GM19240 (cell line): ENCODE measurements around the gene SMAD6.

Source experiments
- DNase-seq: peaks from one replicate; pipeline ENCODE4 v3.0.0; 2011; ENCODE audit warnings: low spot score; ENCODE audit not compliant: insufficient read length

Gene SMAD6

DNA sequence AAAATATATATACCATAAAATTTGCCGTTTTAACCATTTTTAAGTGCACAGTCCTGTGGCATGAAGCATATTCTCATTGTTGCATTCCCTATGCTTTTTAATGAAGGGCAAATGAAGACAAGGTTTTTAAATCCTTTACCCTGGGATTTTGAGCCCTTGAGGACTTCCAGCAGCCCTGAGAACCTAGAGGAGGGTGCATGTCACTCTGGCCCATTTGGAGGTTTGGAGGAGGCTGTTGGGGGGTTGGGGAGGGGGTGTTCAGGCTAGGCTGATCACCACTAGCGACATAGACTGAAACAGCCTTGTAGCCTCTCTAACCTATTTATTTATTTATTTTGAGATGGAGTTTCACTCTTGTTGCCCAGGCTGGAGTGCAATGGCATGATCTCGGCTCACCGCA is 86.0 kb downstream of the SMAD6 start:
- DNase-seq = no peak

DNA sequence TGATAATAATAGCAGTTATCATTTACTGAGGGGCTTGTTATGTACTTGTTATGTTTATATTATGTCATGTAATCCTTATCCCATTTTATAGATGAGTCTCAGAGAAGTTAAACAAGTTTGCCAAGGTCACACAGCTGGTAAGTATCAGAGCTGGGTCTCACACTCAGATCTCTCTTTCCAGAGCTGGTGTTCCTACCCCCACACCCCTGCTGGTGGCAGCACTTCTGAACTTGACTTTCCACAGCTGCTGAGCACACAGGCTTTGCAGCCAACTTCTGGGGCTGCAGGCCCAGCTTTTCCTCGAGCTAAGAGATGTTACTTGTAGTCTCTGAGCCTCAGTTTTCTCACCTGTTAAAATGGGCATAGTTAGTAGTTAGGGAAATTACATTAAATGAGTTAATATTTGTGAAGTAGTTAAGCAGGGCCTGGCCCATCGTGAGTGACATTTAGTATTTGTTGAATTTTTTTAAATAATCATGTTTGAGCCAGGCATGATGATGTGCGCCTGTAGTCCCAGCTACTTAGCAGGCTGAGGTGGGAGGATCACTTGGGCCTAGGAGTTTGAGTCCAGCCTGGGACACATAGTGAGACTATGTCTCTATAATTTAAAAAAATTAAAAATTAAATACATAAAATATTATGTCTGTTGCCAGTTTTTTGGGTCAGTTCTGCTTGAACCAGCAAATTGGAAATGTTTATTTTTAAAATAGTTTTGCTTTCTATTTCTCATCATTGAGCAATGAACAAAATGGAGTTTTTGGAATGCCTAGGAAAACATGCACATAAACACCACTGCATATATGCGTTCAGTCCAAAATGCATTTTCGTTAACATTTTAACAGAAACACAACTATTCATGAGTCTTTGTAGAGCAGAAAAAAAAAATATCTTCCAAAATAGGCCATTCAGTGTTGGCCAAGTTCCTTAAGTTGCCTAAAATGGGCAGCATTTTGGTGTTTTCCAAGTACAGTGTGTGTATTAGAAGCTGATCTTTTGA is 87.3 kb downstream of the SMAD6 start:
- no peak for DNase-seq

DNA sequence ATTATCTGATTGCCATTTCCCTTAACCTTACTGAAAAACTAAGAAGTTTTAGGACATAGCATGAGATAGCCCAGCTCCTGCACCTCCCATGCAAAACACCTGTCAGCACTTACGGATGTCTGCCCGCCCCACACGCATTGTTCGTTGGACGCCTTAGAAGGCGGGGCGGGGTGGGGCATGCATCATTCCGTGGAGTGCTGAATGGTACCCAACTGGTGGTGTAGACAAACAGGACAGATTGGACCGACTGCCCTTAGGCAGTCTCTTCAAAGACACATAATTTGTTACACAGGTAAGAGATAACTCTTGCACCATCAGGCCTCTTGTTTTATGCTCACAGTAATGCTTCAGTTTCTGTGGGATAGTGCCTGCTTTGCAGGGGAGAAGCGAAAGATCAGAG is 93.8 kb downstream of the SMAD6 start:
- DNase-seq = no peak

DNA sequence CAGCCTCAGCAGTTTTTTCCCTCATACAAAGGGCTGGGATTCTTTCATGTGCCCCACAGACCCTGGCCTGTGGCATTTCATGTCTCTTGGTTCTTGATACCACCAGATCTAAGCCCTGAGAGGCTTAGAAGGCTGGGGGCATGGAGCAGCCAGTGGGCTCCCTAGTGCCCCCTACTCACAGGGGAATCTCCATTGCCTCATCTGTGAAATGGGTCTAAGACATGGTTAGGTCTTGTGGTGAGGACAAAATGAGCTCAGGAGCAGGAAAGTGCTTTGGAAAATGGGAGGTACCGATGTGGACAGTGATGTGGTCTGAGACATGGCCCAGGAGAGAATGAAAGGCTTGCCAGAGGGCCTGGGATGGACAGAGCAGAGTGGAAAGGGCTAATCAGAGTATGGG is 94.3 kb downstream of the SMAD6 start:
- DNase-seq = no peak

DNA sequence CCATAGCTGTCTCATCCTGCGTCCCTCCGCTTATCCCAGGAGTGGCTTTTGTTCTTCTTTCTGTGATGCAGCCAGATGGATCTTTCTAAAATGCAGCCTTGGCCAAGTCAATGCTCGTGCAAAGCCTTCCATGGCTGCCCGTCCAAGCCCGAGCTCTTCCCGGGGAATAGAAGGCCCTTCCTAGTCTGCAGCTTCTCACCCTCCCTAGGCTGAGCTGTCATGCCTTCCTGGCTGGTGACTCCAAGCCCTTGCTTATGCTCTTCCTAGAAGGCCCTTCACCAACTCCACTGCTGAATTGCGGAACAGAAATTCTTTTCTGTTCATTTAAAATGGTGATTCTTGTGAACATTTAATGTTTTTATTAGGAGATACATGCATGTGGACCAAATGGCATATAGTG is 95.9 kb downstream of the SMAD6 start:
- DNase-seq = no peak

DNA sequence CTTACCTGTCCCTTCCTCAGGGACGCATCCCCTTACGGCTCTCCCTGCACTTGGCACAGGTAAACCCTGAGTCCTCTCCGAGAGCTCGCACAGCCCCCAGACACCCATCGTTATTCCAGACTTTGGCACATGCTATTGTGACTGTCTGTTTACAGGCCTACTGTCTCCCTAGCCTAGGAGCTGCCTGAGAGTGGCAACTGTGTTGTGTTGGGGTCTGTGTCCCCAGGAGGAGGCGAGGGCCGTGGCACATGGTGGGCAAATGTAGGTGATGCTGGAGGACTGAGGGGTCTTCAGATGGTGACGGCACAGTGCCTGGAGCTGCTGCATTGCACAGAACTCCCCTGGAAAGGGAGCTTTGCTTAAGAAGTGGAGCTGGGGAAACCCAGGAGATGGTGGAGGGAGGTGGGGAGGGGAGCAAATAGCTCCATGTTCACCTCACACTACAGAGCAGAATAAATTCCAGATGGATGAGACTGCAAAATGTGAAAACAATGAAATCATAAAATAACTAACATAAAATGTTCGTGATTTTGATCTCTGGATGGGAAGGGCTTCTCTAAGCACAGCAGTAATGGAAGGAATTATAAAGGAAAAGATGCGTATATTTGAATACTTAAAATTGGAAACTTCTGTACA is 96.5 kb downstream of the SMAD6 start:
- DNase-seq = no peak

DNA sequence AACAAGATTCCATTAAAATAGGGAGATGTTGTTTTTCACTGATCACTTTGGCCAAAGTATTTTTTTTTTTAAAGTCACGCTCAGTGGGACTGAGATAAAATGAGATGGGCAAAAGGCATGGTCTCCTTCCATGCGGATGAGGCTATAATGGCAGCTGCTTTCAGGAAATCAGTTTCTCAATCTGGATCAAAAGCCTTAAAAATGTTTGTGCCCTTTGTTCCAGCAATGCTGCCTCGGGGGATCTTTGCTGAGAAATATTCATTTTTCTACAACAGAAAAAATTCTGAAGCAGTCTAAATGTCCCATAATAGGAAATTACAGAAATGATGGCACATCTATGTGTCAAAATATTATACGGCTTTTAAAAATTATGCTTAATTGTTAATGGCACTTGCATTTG is 97.2 kb downstream of the SMAD6 start:
- no peak for DNase-seq

DNA sequence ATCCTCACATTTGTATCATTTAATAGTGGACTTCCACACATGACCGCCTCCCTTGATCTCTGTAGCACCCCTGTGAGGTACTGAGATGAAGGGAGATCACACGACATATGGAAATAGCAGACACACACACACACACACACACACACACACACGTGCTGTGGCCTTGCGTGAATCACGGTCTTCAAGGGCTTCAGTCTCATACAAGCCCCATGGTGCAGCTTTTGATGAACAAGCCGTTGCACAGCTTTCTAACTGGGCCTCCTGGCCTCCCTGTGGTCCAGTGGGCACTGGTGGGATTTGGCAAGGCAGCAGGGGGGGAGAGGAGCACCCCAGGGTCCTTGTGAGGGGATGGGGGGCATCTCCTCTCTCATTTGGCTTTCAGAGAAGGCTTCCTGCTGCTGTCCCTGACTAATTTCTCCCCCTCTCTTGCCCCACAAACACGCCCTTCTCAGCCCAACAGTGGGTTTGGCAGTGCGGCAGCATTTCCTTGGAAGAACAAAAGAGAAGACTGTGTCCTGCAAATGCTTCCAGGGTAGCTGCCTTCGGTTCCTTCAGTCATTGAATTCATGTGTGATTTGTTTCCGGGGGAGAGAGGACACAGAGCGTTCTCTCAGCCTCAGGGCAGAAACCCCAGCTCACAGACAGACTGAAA is 98.7 kb downstream of the SMAD6 start:
- DNase-seq = no peak

DNA sequence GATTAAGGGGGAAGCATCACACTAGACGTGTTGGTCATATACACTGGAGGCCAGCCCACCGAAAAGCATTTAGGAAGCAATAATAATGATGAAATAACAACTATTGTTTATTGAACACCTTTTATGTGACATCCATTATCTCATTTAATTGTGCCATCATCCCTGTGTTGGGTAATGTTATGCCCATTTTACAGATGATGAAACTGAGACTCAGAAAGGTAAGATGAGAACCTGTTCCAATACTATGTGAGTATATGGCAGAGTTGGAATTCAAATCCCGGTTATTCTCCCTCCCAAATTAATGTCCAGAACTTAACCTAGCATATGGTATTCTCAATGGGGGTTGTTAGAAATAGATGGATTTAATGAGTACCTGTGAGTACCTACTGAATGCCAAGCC is 99.2 kb downstream of the SMAD6 start:
- no peak for DNase-seq

DNA sequence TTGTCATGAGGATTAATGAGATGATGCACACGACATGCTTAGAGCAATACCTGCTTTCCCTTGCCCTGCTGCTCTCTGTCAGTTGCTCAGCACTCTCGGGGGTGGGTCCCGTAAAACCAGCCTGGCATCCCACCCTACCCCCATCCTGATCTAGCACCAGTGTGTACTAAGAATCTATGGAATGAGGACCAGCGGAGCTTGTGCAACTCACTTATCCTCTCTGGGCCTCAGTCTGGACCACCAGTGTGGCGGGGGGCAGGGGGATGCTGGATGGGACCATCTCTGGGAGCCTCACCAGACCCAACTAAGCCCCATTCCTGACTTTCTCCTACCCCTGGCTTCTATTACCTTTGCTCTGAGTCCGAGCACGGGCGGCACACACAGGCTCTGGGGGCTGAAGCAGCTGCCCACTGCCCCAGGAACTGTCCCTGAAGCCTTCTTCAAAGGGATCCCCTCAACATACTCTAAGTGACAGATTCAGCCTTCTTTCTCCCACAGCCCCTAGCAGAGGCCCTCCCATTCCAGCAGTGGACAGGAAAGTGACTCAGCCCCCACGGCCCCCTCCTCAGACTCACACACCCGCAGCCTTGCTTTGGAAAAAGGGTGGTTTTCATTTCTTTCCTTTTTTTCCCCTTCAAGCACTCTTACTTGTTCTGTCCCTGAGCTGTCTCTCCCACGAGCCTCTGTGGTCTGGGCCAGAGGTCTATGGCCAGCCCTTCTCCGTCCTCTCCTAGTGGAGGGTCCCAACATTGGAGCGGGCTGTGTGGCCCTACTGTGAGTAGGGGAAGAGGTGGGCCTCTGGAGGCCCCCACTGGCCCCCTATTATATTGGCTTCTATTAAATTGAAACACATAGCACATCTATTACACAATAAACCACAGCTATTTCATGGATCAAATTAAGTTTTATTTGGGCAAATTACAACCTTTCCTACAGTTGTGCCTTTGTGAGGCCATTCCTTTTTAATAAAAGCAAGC is 100.3 kb downstream of the SMAD6 start:
- DNase-seq = no peak

DNA sequence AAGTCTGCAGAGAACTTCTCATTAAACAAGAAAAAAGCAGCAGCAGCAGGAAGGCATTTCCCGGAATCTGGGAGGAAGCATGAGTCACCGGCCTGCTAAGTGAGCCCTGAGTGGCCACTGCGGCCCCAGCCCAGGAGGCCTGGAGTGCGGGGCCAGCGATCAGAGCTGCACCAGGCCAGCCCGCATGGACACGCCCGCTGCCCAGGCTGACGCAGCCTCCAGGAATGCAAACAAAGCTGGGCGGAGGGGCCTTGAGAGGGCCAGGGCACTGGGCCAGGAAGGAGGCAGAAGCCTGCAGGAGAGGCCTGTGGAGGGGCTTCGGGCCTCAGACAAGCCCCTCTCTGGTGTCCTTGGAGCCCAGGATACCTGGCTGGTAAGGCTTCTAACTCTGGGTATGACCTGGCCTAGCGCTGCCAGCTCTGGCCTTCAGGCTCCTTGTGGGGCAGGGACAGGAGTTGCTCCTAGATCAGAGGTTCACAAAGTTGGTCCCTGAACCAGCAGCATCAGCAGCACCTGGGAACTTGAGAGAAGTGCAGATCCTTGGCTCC is 101.2 kb downstream of the SMAD6 start:
- DNase-seq = no peak

DNA sequence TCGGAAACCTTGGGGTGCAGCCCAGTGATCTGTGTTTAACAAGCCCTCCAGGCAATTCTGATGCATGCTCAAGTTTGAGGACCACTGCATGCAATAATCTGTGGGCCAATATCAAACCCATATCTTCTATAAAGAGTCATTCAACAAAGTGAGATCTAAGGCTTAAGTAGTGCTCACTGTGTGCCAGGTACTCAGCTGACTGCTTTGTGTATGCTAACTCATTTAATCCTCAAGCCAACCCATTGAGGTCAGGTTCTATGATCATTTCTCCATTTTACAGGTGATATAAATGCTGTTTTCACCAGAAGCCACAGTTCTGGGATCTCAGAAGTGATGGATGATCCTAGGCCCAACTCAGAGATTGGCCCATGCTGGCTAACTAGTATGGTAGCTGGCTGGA is 101.7 kb downstream of the SMAD6 start:
- DNase-seq = no peak

DNA sequence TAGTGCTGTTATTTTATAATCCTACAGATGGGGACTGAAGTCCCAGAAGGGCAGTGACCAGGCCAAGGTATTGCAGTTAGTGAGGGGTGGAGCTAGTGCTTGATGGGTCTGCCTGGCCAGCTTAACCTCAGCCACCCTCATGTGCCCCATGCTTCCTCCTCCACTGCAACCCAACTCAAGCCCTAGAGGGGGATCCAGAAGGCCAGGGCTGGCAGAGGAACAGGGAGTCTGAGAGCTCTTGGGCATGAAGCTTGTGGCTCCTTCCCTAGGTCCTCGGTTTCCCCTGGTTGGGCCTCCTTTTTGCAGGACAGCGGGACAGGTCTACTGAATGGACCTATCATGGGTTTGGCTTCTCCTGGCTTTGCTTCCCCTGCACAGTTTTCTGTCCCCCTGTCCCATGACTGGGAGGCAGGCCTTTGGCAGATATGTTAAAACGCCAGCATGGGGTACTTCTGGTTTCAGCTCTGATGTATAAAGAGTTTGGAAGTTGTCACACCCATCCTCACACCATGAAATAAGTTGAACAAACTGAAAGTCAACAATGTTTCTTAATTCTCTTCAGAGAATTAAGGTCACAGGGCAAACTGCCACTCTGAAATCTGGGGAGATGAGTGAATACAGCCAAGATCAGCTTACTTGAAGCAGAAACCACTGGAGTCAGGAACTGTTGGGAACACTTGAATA is 103.3 kb downstream of the SMAD6 start:
- DNase-seq = no peak

DNA sequence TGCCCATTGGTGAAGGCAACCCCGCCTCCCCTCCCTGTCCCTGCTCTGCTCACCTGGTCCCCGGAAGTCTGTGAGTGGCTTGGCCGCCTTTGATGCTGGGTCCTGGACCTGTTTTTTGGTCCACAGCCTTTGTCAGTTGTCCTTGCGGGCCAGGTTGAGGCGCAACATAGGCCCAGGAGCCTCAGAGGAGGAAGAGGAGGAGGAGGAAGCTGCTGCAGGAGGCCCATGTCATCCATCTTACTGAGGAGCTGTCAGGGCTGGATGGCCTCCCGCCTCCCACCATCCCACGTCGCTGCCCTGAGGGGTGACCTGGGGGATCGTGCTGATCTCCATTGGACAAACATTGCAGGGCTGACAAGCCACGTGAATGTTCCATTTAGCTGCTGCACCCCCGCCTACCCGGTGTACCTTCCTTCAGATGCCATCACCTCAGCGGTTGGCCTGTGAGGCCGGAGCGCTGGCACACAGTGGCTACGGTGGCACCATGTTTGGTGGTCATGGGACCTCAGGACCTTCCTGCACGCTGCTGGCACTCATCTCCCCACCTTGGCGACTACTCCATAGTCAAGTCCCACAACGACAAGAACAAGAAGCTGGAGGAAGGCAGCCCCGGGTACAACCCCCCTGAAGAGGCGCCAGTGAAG is 106.3 kb downstream of the SMAD6 start:
- DNase-seq = no peak

DNA sequence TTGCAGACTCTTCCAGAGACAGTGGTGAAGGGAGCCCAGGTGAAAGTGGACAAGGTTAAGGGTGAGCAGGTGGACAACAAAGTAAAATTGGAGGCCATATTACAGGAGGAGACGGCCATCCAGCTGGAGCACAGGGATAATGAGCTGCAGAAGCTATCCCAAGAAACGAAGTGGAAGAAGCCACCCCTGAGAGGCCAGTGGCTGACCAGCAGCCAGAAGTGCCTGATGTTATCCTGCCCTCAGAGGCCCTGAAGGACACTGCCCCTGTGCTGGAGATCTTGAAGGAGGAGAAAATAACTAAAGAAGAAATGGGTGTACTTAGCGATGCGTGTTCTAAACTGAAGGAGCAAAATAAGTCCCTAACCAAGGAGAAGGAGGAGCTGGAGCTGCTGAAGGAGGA is 107.6 kb downstream of the SMAD6 start:
- DNase-seq = no peak

DNA sequence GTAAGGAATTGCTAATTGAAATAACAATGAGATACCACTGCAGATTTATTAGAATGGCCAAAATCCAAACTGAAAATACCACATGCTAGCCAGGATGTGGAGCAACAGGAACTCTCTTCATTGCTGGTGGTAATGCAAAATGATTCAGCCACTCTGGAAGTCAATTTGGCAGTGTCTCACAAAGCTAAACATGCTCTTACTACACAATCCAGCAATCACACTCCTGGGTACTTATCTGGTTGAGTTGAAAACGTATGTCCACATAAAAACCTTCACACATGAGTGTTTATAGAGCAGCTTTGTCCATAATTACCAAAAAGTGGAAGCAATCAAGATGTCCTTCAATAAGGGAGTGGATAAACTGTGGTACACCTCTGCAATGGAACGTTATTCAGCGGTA is 113.3 kb downstream of the SMAD6 start:
- no peak for DNase-seq

DNA sequence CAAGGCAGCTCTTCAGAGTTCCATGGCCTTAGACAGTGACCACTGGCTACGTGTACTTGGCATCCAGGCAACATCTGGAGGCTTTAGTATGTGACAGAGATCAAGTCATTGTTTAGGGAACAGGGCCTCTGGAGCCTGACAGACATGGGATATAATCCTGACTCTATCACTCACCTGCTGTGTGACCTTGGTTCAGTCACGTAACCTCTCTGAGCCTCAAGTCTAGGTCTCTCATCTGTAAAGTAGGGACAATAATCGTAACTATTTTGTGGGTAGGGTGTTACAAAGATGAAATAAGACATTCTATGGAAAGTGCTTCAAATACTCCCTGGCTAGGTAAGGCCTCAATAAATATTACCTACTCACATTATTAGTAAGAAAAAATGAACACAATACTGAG is 114.2 kb downstream of the SMAD6 start:
- no peak for DNase-seq

DNA sequence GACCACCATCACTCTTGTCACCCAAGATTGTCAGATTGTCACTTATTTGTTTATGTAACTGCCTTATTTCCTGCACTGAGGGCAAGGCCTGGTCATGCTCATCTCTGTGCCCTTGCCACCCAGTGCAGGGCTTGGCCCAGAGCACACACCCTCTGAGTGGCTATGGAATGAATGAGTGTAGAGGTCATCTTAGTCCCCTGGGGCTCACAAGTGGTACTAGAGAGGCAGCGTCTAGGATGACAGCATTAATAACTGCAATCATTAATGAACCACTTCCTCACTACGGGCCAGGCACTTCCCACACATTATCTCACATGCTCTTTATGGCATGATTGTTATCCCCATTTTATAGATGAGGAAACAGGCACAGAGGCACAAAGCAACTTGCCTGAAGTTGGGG is 117.0 kb downstream of the SMAD6 start:
- no peak for DNase-seq

DNA sequence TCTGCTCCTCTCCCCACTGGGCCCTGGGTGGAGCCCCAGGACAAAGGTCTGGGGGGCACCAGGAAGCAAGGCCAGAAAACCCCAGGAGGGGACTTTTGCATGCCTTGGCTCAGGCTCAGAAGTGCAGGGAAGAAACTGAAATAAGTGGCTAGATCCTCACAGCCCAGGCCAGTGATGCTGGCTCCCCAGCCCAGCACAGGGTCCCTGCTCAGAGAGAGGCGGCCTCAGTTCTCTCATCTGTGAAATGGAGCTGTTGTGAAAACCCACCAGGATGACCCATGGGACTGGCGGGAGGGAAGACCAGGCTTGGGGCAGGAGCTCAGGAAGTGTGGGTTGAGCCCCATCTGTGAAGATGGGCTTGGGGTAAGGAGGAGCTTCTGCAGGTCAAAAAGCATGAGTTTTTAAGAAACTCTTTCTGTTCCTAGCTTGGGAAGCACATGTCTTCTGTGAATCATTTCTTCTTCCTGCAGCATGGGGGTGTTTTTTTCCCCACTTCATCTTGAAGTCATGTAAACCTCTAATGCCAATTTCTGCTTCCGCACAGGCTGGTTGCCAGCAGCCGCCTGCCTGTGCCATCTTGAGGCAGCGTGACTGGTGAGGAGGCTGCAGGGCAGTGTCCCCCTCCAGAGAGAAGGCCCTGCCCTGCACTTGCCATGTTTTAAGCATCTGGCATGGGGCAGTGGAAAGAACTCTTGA is 118.6 kb downstream of the SMAD6 start:
- DNase-seq = no peak
